Stimulated activated effector memory CD8-positive, alpha-beta T cell treated with anti-CD3 and anti-CD28 coated beads, Interleukin-12 subunit alpha, Interleukin-12 subunit beta, amount 100 ng/mL, for 72 hours (primary cell): ENCODE measurements around the gene OPRM1.

Experiments
- ATAC-seq: fragments of 150-1000 bp; cut with Tn5 transposase; 2 replicates; pipeline ENCODE4 v1.10.0; 2021
- DNase-seq, 2 donors: peaks; one replicate each; pipeline ENCODE4 v3.0.0; 2021 to 2022; ENCODE audit warnings: low spot score in 2 of 2
- H3K27ac Mint-ChIP-seq: one replicate; pipeline ENCODE4 v1.8.0; 2022; ENCODE audit warnings: mild to moderate bottlenecking, mixed read lengths
- H3K36me3 Mint-ChIP-seq: one replicate; pipeline ENCODE4 v1.8.0; 2022; ENCODE audit warnings: mild to moderate bottlenecking, mixed read lengths
- H3K4me1 Mint-ChIP-seq: one replicate; pipeline ENCODE4 v1.8.0; 2022; ENCODE audit warnings: mixed read lengths
- H3K4me3 Mint-ChIP-seq: one replicate; pipeline ENCODE4 v1.8.0; 2022; ENCODE audit warnings: mild to moderate bottlenecking, mixed read lengths
- H3K9me3 Mint-ChIP-seq: one replicate; pipeline ENCODE4 v1.8.0; 2022; ENCODE audit warnings: mixed read lengths

The OPRM1 gene

GRCh38 chr6:154245506-154245905 lies 206.5 kb downstream of the OPRM1 start:
- Mint-ChIP-seq H3K36me3 (peaks cover 35% of the 10 kb centered on the region), H3K27ac (peak overlapping the region; percentile 90), H3K4me1 (peaks cover 60% of the 10 kb centered on the region), H3K9me3 (no peaks in the 10 kb centered on the region), H3K4me3 (peak overlapping the region; percentile 77)
- no peak for DNase-seq
- ATAC-seq: no peak

GRCh38 chr6:154246723-154247118 lies 207.7 kb downstream of the OPRM1 start:
- Mint-ChIP-seq H3K27ac (peak overlapping the region; percentile 90), H3K9me3 (no peaks in the 10 kb centered on the region), H3K4me3 (peak overlapping the region; percentile 77), H3K4me1 (peaks cover 59% of the 10 kb centered on the region), H3K36me3 (peaks cover 27% of the 10 kb centered on the region)
- DNase-seq: no peak
- no peak for ATAC-seq

GRCh38 chr6:154247119-154247861 lies 208.2 kb downstream of the OPRM1 start:
- peak overlapping the region; percentile 77 for H3K4me3 Mint-ChIP-seq
- H3K9me3 Mint-ChIP-seq: no peaks in the 10 kb centered on the region
- peaks cover 62% of the 10 kb centered on the region for H3K4me1 Mint-ChIP-seq
- DNase-seq (no peak), ATAC-seq (peak; percentile 76)
- H3K27ac Mint-ChIP-seq: peak overlapping the region; percentile 90
- H3K36me3 Mint-ChIP-seq: peaks cover 24% of the 10 kb centered on the region

- H3K9me3 Mint-ChIP-seq: peaks cover 3% of the 10 kb centered on the region
- H3K4me1 Mint-ChIP-seq: peaks cover 50% of the 10 kb centered on the region
- peak overlapping the region; percentile 88 for H3K27ac Mint-ChIP-seq
- ATAC-seq (peak; percentile 79), DNase-seq (peak in 1 of 2 donors; percentile 75)
- peak overlapping the region; percentile 68 for H3K4me3 Mint-ChIP-seq
- peaks cover 13% of the 10 kb centered on the region for H3K36me3 Mint-ChIP-seq
Observed at GRCh38 chr6:154249499-154250298, 210.7 kb downstream of the OPRM1 start.

- H3K27ac Mint-ChIP-seq: no peak overlapping the region
- DNase-seq (no peak), ATAC-seq (no peak)
- H3K4me1 Mint-ChIP-seq: peaks cover 46% of the 10 kb centered on the region
- no peak overlapping the region for H3K4me3 Mint-ChIP-seq
- peaks cover 8% of the 10 kb centered on the region for H3K9me3 Mint-ChIP-seq
- peaks cover 11% of the 10 kb centered on the region for H3K36me3 Mint-ChIP-seq
Observed at GRCh38 chr6:154251116-154251515, 212.1 kb downstream of the OPRM1 start.

GRCh38 chr6:154252678-154253077 lies 213.6 kb downstream of the OPRM1 start:
- Mint-ChIP-seq H3K4me1 (peaks cover 54% of the 10 kb centered on the region), H3K9me3 (peaks cover 10% of the 10 kb centered on the region), H3K27ac (no peak overlapping the region), H3K4me3 (no peak overlapping the region), H3K36me3 (peaks cover 4% of the 10 kb centered on the region)
- no peak for DNase-seq
- no peak for ATAC-seq

GRCh38 chr6:154257067-154257466 lies 218.0 kb downstream of the OPRM1 start:
- Mint-ChIP-seq H3K9me3 (peaks cover 10% of the 10 kb centered on the region), H3K27ac (no peak overlapping the region), H3K4me1 (peaks cover 49% of the 10 kb centered on the region), H3K36me3 (no peaks in the 10 kb centered on the region), H3K4me3 (no peak overlapping the region)
- ATAC-seq (no peak), DNase-seq (no peak)

GRCh38 chr6:154258064-154258757 lies 219.2 kb downstream of the OPRM1 start:
- DNase-seq: no peak
- Mint-ChIP-seq H3K9me3 (peaks cover 10% of the 10 kb centered on the region), H3K4me3 (no peak overlapping the region), H3K4me1 (peaks cover 40% of the 10 kb centered on the region), H3K36me3 (no peaks in the 10 kb centered on the region), H3K27ac (no peak overlapping the region)
- ATAC-seq: peak; percentile 90

GRCh38 chr6:154261688-154262397 lies 222.8 kb downstream of the OPRM1 start:
- H3K4me3 Mint-ChIP-seq: peak overlapping the region; percentile 13
- no peaks in the 10 kb centered on the region for H3K36me3 Mint-ChIP-seq
- no peak for ATAC-seq
- no peaks in the 10 kb centered on the region for H3K9me3 Mint-ChIP-seq
- no peak for DNase-seq
- H3K4me1 Mint-ChIP-seq: peaks cover 38% of the 10 kb centered on the region
- no peak overlapping the region for H3K27ac Mint-ChIP-seq

GRCh38 chr6:154266560-154267099 lies 227.6 kb downstream of the OPRM1 start:
- Mint-ChIP-seq H3K27ac (no peak overlapping the region), H3K9me3 (no peaks in the 10 kb centered on the region), H3K36me3 (no peaks in the 10 kb centered on the region), H3K4me3 (no peak overlapping the region), H3K4me1 (peaks cover 12% of the 10 kb centered on the region)
- ATAC-seq (peak; percentile 65), DNase-seq (no peak)

- H3K4me1 Mint-ChIP-seq: peaks cover 5% of the 10 kb centered on the region
Observed at GRCh38 chr6:154267508-154268106, 228.6 kb downstream of the OPRM1 start.

GRCh38 chr6:154268486-154268885 lies 229.4 kb downstream of the OPRM1 start:
- no peaks in the 10 kb centered on the region for H3K36me3 Mint-ChIP-seq
- ATAC-seq (no peak), DNase-seq (no peak)
- H3K4me1 Mint-ChIP-seq: peaks cover 5% of the 10 kb centered on the region
- no peak overlapping the region for H3K27ac Mint-ChIP-seq
- no peaks in the 10 kb centered on the region for H3K9me3 Mint-ChIP-seq
- no peak overlapping the region for H3K4me3 Mint-ChIP-seq

More at GRCh38 chr6:154267508-154268106, 228.6 kb downstream of the OPRM1 start:
- Mint-ChIP-seq H3K27ac (no peak overlapping the region), H3K36me3 (no peaks in the 10 kb centered on the region), H3K9me3 (no peaks in the 10 kb centered on the region), H3K4me3 (no peak overlapping the region)
- ATAC-seq (peak; percentile 19), DNase-seq (no peak)

- Mint-ChIP-seq H3K9me3 (no peaks in the 10 kb centered on the region), H3K27ac (no peak overlapping the region), H3K4me1 (peaks cover 21% of the 10 kb centered on the region), H3K36me3 (no peaks in the 10 kb centered on the region), H3K4me3 (no peak overlapping the region)
- no peak for DNase-seq
- ATAC-seq: no peak
Observed at GRCh38 chr6:154274168-154274567, 235.1 kb downstream of the OPRM1 start.

- H3K9me3 Mint-ChIP-seq: no peaks in the 10 kb centered on the region
Observed at GRCh38 chr6:154276810-154277628, 238.0 kb downstream of the OPRM1 start.

More at GRCh38 chr6:154276810-154277628, 238.0 kb downstream of the OPRM1 start:
- Mint-ChIP-seq H3K4me1 (peaks cover 21% of the 10 kb centered on the region), H3K4me3 (peak overlapping the region; percentile 58), H3K27ac (peak overlapping the region; percentile 11), H3K36me3 (no peaks in the 10 kb centered on the region)
- ATAC-seq: peak; percentile 74
- DNase-seq: no peak
